ENCODE results near the gene ZNF831. TPM values are rescaled to one million over a fixed set of nuclear protein-coding genes. Genes with fewer than 3 reads are reported as not detected.

Gene ZNF831
- total and polyA plus RNA-seq, 10 of the 15 experiments (the other 5 are each of a cell fraction or from before 2014, with no cell fraction given): 0.01 to 0.97 (median 0.23) TPM

DNA sequence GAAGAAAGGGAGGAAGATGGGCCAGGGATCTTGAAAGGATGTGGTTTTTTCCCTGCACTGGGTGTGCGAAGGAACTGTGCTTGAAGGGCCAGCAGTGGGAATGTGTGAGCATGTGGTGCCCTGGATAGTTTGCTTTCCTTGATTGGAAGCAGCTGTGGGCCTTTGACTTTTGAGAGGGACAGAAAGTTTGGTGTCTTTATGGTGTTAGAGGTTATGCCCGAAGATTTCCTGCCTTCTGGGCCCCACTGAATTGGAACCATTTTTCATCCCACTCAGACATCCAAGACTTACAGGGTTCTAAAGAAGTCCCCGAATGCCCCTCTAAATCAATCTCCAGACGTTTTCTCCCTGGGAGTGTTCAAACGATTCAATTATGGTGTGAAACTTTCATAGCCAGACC lies 113.3 kb downstream of the ZNF831 start:
- RAD21 ChIA-PET (ENCODE audit: unreplicated experiment): no interaction called here
- SMC1A ChIA-PET (ENCODE audit: uncharacterized antibody, unreplicated experiment): no interaction called here
- DNase-seq (ENCODE audit: low read depth, low spot score): no peak
- no peaks in the 10 kb centered on the region for H3K36me3 ChIP-seq (ENCODE audit: control insufficient read depth in 2 of 2, insufficient read depth in 2 of 2, low read length in 1 of 2)
- POLR2A ChIA-PET: no interaction called here
- TF ChIP-seq, protein P1, sequence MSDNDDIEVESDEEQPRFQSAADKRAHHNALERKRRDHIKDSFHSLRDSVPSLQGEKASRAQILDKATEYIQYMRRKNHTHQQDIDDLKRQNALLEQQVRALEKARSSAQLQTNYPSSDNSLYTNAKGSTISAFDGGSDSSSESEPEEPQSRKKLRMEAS (IDR thresholded peaks at IDR 0.05; ENCODE audit: low read depth, low read length): no peak
- TF ChIP-seq, protein P2, sequence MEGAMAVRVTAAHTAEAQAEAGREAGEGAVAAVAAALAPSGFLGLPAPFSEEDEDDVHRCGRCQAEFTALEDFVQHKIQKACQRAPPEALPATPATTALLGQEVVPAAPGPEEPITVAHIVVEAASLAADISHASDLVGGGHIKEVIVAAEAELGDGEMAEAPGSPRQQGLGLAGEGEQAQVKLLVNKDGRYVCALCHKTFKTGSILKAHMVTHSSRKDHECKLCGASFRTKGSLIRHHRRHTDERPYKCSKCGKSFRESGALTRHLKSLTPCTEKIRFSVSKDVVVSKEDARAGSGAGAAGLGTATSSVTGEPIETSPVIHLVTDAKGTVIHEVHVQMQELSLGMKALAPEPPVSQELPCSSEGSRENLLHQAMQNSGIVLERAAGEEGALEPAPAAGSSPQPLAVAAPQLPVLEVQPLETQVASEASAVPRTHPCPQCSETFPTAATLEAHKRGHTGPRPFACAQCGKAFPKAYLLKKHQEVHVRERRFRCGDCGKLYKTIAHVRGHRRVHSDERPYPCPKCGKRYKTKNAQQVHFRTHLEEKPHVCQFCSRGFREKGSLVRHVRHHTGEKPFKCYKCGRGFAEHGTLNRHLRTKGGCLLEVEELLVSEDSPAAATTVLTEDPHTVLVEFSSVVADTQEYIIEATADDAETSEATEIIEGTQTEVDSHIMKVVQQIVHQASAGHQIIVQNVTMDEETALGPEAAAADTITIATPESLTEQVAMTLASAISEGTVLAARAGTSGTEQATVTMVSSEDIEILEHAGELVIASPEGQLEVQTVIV (IDR thresholded peaks at IDR 0.05; ENCODE audit: borderline replicate concordance, partially characterized antibody): no peak
- TF ChIP-seq ZZZ3 (IDR thresholded peaks at IDR 0.05; ENCODE audit: control insufficient read depth, insufficient read length, low read depth): no peak
- TF ChIP-seq CBX3 (IDR thresholded peaks at IDR 0.05; ENCODE audit: borderline replicate concordance, low read depth): no peak
- no peak for TF ChIP-seq ZBED1 (IDR thresholded peaks at IDR 0.05; ENCODE audit: borderline replicate concordance)
- no peak for TF ChIP-seq IKZF2 (IDR thresholded peaks at IDR 0.05)
- no peak for TF ChIP-seq RAD51 (IDR thresholded peaks at IDR 0.05)
- TF ChIP-seq GATAD2B (conservative IDR thresholded peaks at IDR 0.05; ENCODE audit: low read depth): no peak
- TF ChIP-seq, protein P3, sequence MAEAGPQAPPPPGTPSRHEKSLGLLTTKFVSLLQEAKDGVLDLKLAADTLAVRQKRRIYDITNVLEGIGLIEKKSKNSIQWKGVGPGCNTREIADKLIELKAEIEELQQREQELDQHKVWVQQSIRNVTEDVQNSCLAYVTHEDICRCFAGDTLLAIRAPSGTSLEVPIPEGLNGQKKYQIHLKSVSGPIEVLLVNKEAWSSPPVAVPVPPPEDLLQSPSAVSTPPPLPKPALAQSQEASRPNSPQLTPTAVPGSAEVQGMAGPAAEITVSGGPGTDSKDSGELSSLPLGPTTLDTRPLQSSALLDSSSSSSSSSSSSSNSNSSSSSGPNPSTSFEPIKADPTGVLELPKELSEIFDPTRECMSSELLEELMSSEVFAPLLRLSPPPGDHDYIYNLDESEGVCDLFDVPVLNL (IDR thresholded peaks at IDR 0.05; ENCODE audit: low read depth, low read length): no peak
- TF ChIP-seq, protein P4, sequence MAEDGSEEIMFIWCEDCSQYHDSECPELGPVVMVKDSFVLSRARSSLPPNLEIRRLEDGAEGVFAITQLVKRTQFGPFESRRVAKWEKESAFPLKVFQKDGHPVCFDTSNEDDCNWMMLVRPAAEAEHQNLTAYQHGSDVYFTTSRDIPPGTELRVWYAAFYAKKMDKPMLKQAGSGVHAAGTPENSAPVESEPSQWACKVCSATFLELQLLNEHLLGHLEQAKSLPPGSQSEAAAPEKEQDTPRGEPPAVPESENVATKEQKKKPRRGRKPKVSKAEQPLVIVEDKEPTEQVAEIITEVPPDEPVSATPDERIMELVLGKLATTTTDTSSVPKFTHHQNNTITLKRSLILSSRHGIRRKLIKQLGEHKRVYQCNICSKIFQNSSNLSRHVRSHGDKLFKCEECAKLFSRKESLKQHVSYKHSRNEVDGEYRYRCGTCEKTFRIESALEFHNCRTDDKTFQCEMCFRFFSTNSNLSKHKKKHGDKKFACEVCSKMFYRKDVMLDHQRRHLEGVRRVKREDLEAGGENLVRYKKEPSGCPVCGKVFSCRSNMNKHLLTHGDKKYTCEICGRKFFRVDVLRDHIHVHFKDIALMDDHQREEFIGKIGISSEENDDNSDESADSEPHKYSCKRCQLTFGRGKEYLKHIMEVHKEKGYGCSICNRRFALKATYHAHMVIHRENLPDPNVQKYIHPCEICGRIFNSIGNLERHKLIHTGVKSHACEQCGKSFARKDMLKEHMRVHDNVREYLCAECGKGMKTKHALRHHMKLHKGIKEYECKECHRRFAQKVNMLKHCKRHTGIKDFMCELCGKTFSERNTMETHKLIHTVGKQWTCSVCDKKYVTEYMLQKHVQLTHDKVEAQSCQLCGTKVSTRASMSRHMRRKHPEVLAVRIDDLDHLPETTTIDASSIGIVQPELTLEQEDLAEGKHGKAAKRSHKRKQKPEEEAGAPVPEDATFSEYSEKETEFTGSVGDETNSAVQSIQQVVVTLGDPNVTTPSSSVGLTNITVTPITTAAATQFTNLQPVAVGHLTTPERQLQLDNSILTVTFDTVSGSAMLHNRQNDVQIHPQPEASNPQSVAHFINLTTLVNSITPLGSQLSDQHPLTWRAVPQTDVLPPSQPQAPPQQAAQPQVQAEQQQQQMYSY (CRISPR knock-in tag; IDR thresholded peaks at IDR 0.05): no peak
- TF ChIP-seq SMC3 (IDR thresholded peaks at IDR 0.05; ENCODE audit: borderline replicate concordance, low read length): no peak
- TF ChIP-seq, protein P5, sequence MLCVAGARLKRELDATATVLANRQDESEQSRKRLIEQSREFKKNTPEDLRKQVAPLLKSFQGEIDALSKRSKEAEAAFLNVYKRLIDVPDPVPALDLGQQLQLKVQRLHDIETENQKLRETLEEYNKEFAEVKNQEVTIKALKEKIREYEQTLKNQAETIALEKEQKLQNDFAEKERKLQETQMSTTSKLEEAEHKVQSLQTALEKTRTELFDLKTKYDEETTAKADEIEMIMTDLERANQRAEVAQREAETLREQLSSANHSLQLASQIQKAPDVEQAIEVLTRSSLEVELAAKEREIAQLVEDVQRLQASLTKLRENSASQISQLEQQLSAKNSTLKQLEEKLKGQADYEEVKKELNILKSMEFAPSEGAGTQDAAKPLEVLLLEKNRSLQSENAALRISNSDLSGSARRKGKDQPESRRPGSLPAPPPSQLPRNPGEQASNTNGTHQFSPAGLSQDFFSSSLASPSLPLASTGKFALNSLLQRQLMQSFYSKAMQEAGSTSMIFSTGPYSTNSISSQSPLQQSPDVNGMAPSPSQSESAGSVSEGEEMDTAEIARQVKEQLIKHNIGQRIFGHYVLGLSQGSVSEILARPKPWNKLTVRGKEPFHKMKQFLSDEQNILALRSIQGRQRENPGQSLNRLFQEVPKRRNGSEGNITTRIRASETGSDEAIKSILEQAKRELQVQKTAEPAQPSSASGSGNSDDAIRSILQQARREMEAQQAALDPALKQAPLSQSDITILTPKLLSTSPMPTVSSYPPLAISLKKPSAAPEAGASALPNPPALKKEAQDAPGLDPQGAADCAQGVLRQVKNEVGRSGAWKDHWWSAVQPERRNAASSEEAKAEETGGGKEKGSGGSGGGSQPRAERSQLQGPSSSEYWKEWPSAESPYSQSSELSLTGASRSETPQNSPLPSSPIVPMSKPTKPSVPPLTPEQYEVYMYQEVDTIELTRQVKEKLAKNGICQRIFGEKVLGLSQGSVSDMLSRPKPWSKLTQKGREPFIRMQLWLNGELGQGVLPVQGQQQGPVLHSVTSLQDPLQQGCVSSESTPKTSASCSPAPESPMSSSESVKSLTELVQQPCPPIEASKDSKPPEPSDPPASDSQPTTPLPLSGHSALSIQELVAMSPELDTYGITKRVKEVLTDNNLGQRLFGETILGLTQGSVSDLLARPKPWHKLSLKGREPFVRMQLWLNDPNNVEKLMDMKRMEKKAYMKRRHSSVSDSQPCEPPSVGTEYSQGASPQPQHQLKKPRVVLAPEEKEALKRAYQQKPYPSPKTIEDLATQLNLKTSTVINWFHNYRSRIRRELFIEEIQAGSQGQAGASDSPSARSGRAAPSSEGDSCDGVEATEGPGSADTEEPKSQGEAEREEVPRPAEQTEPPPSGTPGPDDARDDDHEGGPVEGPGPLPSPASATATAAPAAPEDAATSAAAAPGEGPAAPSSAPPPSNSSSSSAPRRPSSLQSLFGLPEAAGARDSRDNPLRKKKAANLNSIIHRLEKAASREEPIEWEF (IDR thresholded peaks at IDR 0.05; ENCODE audit: insufficient replicate concordance, low read depth, low read length): no peak
- 0% methylated on average over 5 of the region's 5 CpGs for WGBS (ENCODE audit: insufficient coverage, insufficient replicate concordance, low lambda C conversion rate, missing lambda C conversion rate)
- FAIRE-seq: no peak
- H3K4me3 ChIP-seq: no peak overlapping the region
- no peaks in the 10 kb centered on the region for H4K20me1 ChIP-seq (ENCODE audit: control insufficient read depth, insufficient read depth)
- no peaks in the 10 kb centered on the region for H3K4me1 ChIP-seq (ENCODE audit: control insufficient read depth, insufficient read depth, low read length)
- H2AFZ ChIP-seq (ENCODE audit: control insufficient read depth, low read depth, low read length): no peak overlapping the region
- CTCF ChIA-PET: no interaction called here
- no peak overlapping the region for H3K27ac ChIP-seq (ENCODE audit: control insufficient read depth, insufficient read depth)
- intact Hi-C loops (cut with micrococcal nuclease; ENCODE audit: unreplicated experiment) (no loop called here), in situ Hi-C loops (cut with MboI) (no loop called here)
- ATAC-seq: no peak
- H3K9me3 ChIP-seq (replicated peaks; ENCODE audit: control insufficient read depth, insufficient read depth, low read length): no peaks in the 10 kb centered on the region
- BruUV-seq (replicated peaks): no TSS peak
- no peak overlapping the region for H3K4me2 ChIP-seq (ENCODE audit: control insufficient read depth, insufficient read depth)
- H3K27me3 ChIP-seq (replicated peaks in 1 of 2; ENCODE audit: control insufficient read depth in 2 of 2, insufficient read depth in 2 of 2, low read length in 1 of 2): peaks cover 0 to 4% of the 10 kb centered on the region in 2 experiments; a peak in 2 of 4 replicates
- H3K9ac ChIP-seq (ENCODE audit: control insufficient read depth, insufficient read depth, low read length): no peak overlapping the region
- H3K79me2 ChIP-seq (ENCODE audit: control insufficient read depth, insufficient read depth, low read length): no peaks in the 10 kb centered on the region

Data from GM12878 (cell line).